GM18858 (cell line): ENCODE measurements around the gene PRKCE.

Source experiments
- ATAC-seq: cut with Tn5 transposase; IDR thresholded peaks from one replicate; pipeline ENCODE4 v1.9.1; 2021; ENCODE audit not compliant: unreplicated experiment

PRKCE gene

GRCh38 chr2:46062637-46063412, 411.4 kb downstream of the PRKCE start:
- no peak for ATAC-seq

GRCh38 chr2:46064396-46064795, 412.9 kb downstream of the PRKCE start:
- no peak for ATAC-seq

- ATAC-seq, result no peak
These were observed 413.7 kb downstream of the PRKCE start for GRCh38 chr2:46065152-46065551.

- no peak for ATAC-seq
These were observed 414.6 kb downstream of the PRKCE start for GRCh38 chr2:46066116-46066515.

GRCh38 chr2:46066601-46067000, 415.1 kb downstream of the PRKCE start:
- no peak for ATAC-seq

- ATAC-seq, result no peak
These were observed 415.6 kb downstream of the PRKCE start for GRCh38 chr2:46067062-46067461.

- no peak for ATAC-seq
These were observed 416.2 kb downstream of the PRKCE start for GRCh38 chr2:46067501-46068305.

- ATAC-seq, result no peak
These were observed 417.2 kb downstream of the PRKCE start for GRCh38 chr2:46068636-46069035.

- no peak for ATAC-seq
These were observed 419.6 kb downstream of the PRKCE start for GRCh38 chr2:46071074-46071473.

GRCh38 chr2:46072101-46072820, 420.8 kb downstream of the PRKCE start:
- no peak for ATAC-seq

- ATAC-seq, result no peak
These were observed 422.1 kb downstream of the PRKCE start for GRCh38 chr2:46073540-46074046.

GRCh38 chr2:46074501-46074900, 423.0 kb downstream of the PRKCE start:
- no peak for ATAC-seq

- ATAC-seq, result no peak
These were observed 424.4 kb downstream of the PRKCE start for GRCh38 chr2:46075848-46076247.

GRCh38 chr2:46076251-46076650, 424.8 kb downstream of the PRKCE start:
- ATAC-seq, result no peak

- ATAC-seq, result no peak
These were observed 425.4 kb downstream of the PRKCE start for GRCh38 chr2:46076875-46077274.

GRCh38 chr2:46077522-46078107, 426.1 kb downstream of the PRKCE start:
- no peak for ATAC-seq

GRCh38 chr2:46079985-46080560, 428.6 kb downstream of the PRKCE start:
- no peak for ATAC-seq

- no peak for ATAC-seq
These were observed 431.3 kb downstream of the PRKCE start for GRCh38 chr2:46082531-46083485.

GRCh38 chr2:46086578-46087070, 435.1 kb downstream of the PRKCE start:
- ATAC-seq, result no peak
